ENCODE measurements around the gene CDC42BPG.
A peak's percentile ranks its signal among the peaks of the same experiment; 100 is the strongest.

Gene CDC42BPG

DNA sequence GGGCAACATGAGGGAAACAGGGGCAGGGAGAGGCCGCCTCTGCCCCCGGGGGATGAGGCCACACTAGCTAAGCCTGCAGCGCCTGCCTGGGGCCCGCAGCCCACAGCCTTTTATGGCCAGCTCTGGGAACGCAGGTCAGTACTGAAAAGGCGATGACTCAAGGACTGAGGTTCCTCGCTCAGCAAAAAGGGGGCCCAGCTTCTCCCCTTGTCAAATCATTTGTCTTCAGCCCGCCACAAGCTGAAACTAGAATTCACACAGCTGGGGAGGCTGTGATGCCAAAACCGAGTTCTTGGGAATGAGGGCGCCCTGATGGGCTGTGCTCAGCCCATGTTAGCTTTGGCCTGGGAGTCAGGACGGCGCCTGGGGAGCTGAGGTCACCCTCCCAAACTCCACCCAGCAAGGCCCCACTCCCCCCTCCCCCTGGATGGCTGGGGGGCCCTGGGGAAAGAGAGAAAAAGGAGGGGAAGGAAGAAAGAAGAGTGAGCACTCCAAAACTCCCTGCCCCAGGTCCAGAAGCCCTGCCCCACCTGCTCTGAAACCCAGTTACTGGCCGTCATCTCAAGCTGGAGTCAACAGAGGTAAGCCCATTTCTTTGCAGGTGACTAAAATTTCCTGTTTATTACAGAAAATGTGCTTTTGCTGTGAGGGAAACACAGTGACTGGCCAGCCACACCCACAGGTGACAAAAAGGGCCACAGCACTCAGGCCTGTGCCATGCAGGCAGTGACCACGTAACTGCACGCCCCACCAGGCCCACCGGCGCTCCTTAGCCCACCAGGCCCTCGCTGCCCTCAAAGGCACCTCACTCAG, 20.2 kb upstream of the CDC42BPG start:
- DNase-seq (ENCODE audit: low read depth in 2 of 2): peak; percentile 63 to 72

- DNase-seq (ENCODE audit: low read depth in 2 of 2): no peak
These were observed 19.7 kb upstream of the CDC42BPG start for GRCh38 chr11:64864135-64864472.

DNA sequence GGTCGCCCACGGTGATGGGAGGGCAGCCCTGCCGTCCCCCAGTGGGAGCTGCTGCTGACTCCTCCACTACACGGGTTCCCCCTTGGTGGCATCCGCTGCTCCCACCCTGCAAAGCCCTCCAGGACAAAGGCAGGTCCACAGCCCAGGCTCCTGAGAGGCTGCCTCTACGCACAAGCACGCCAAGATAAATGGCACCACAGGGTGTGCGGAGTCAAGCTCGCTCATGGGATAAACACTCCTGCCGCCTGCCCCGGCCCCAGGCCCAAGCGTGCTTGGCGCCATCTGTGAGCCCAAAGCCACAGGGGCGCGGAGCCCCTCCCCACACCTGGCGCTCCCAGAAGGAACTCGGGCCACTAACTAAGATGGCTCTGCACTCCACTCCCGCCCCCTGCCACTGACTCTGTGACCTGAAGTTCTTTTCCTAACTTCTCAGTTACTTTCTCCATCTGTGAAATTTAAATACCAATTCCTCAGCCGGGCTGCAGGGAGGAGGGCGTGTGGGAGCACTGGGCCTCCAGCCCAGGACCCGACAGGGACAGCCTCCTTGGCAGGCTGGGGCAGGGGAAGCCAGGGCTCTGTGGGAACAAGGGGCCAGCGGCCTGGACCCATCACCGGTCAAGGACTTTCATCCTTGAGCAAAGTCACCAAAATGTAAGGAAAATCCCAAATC, 19.1 kb upstream of the CDC42BPG start:
- no peak for DNase-seq (ENCODE audit: low read depth in 2 of 2)

DNA sequence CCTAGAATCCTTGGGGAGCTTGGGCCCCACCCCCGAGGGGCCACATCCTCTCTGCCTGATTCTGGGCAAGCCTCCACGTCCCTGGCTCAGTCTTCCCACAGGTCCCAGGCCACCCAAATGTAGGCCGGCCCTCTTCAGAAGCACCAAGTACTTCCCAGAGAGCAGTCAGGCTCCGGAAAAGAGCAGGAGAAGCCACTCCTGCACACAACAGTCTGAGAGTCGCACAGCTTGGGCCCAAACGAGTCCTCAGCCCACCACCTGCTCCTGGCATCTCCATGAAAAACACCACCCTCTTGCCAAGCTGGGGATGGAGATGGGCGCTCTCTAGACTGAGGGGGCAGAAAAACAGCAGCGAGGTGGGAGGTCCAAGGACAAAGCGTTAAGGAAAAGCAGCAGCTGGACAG, 18.5 kb upstream of the CDC42BPG start:
- DNase-seq (ENCODE audit: low read depth in 2 of 2): no peak

DNA sequence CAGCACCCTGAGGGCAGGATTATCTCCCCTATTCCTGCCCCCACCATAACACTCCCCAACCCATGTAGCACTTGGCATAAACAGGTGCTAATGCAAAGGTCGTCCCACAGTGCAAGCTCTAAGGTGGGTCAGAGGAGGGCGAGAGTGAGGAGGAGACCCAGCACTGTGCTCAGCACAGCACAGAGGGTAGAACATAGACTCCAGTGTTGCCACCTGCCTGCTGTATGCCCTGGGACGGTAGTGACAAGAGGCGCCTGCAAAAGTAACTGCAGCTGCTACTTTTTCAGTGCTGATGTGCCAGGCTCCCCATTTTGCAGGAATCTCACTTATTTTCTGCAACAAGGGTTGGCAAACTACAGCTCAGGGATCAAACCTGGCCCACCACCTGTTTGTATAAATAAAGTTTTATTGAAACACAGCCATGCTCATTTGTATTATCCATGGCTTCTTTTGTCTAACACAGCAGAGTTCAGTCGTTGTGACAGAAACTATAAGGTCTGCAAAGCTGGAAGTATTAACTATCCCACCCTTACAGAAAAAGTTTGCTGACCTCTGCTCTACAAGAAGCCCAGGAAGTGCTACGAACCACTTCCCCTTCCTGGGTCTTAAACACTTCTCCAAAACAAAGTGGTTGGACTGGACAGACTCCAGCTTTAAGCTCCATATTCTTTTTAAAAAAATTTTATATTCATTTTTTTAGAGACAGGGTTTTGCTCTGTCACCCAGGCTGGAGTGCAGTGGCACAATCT, 16.9 kb upstream of the CDC42BPG start:
- DNase-seq (ENCODE audit: low read depth in 2 of 2): no peak

- DNase-seq (ENCODE audit: low read depth in 2 of 2): peak; percentile 44 to 56
These were observed 15.3 kb upstream of the CDC42BPG start for GRCh38 chr11:64859542-64860414.

DNA sequence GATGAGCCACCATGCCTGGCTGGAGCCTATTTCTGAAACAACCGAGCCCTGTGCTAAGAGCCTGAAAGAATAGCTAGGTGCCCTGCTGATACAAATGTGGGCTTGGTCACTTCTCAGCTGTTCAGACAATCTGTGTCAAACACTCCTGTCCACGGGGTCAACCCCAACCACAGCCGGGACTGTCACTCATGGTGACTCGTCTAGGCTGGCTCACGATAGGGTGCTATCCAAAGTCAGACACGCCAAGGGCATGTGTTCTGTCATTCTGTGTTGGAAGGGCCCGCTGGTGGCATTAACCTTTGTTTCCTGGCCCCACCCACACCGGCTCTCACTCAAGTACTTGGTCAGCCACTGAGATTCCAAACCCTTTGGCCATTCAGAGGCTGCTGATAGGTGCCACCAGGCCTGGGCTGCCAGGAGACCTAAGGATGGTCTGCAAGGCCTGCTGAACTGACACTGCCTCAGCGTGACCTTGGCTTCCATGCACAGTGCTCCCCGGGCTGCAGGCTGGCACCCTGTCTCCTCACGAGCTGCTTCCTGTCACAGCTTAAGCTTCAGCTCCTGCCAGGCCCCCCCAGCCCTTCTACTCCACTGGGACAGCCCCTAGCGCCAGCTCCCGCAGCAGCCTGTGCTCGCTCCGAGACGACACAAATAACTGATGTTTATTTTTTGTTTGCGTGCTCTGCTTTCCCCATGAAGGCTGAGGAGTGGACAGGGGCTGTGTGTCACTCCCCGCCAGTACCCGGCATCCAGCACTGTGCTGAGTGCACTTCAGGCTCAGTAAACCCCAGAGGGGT, 14.2 kb upstream of the CDC42BPG start:
- DNase-seq (ENCODE audit: low read depth in 2 of 2): peak in 1 of 2 donors; percentile 45

DNA sequence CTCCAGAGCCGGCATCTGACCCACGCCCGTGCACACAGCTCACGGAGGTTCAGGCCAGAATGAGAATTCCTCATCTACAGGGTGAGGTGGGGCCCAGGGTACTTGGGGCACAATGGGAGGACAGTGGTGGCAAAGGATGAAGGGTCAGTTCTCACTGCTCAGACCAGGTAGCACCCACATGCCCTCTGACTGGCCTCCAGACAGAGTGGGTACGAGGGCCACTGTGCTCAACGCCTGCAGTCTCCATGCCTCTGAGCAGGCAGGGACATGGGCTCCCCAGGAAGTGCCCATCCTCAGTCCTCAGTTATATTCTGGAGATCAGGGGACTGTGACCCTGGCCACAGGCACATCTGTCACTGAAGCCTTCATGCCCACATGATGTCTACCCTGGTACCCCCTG, 13.0 kb upstream of the CDC42BPG start:
- DNase-seq (ENCODE audit: low read depth in 2 of 2): no peak

- DNase-seq (ENCODE audit: low read depth in 2 of 2): peak; percentile 57 to 73
These were observed 12.2 kb upstream of the CDC42BPG start for GRCh38 chr11:64856382-64857227.

DNA sequence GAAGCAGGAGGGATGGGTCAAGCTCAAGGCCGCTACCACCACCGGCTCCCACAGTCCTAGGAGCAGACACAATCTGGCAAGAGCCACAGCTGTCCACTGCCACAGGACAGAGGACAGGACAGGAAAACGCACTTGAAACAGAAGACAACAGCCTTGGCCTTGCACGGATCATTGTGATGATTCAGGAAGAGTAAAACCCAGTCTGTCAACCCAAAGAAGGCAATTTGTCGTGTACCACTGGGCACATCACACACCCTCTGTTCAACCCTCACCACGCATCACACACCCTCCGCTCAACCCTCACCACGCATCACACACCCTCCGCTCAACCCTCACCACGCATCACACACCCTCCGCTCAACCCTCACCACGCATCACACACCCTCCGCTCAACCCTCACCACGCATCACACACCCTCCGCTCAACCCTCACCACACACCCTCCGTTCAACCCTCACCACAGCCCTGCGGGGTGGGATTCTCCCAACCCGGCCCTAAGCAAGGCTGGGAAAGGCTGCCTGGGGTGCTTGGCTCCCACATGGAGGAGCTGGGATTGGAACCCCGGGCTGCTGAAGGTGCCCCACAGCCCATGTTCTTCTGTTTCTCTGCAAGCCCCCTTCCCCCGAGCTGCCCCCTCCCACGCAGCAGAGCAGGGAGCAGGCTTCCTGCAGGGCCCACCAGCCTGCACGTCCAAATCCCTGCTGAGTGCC, 11.3 kb upstream of the CDC42BPG start:
- no peak for DNase-seq (ENCODE audit: low read depth in 2 of 2)

- no peak for DNase-seq (ENCODE audit: low read depth in 2 of 2)
These were observed 10.4 kb upstream of the CDC42BPG start for GRCh38 chr11:64854534-64855502.

DNA sequence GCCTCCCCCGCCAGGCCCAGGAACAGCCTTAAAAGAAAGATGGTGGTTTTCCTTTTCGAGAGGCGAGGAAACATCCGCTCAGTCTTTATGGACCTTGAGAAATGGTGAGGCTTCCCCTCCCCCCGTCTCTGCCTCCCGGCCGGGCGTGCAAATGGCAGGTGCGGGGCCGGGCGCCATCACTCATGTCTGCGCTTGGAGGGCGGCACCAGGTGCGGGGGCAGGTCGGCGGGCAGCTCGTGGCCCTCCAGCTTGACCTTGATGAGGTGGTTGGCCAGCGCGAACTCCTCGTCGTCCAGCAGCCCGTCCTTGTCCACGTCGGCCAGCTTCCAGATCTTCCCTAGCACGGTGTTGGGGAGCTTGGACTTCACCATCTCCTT, 9.7 kb upstream of the CDC42BPG start:
- DNase-seq (ENCODE audit: low read depth in 2 of 2): no peak

GRCh38 chr11:64853709-64854108, 9.3 kb upstream of the CDC42BPG start:
- no peak for DNase-seq (ENCODE audit: low read depth in 2 of 2)

DNA sequence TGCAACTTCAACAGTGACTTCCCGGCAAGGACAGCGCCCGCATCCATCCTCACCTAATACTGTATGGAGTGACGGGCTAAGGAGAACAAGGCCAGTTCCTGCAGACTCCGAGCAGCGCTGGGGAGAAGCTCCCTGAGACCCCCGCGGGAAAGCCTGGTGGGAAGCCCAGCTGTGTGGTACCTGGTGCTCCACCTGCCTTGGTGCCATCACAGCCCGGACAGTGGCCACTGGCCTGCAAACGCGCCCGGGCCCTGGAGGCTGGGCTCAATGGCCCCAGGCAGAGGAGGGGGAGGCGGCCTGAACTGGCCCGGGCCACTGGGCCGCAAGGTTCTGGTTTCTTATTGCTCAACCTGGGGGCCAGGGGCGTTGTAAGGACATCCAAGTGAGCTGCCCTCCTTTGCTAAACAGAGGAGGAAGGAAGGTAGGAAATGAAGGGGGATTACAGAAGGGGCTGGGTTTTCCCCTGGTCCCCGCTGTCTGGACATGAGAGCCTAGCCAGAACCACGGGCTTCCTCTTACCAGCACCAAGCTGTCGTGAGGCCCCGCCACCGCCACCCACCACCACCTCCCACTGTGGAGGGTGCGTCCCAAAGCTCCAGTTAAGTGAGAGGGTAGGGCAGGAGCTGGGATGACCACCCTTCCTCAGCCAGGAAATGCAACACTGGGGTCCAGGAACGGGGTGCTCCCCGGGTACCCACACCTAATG, 8.5 kb upstream of the CDC42BPG start:
- DNase-seq (ENCODE audit: low read depth in 2 of 2): no peak

DNA sequence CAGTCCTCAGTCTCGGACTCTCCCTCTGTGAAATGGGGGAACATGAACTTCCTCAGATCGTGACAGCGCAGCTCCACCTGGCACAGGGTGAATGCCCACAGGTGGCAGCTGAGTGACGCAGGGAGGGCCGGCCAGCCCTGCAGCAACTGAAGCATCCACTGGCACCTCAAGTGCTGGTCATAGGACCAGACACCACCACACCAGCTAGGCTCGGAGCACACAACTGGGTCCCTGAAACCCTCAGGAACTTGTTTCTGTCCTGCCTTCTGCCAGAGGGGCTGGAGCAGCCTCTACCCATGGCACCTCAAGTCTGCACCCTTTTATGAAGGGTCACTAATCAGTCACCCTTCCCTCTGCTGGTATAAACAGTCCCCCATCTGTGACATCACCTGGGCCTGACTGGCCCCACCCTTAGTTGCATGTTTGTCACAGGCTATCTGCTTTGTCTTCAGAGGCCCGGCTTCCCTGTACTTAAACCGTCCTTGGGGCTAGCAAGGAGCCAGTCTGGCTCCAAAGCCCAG, 7.4 kb upstream of the CDC42BPG start:
- DNase-seq (ENCODE audit: low read depth in 2 of 2): no peak

DNA sequence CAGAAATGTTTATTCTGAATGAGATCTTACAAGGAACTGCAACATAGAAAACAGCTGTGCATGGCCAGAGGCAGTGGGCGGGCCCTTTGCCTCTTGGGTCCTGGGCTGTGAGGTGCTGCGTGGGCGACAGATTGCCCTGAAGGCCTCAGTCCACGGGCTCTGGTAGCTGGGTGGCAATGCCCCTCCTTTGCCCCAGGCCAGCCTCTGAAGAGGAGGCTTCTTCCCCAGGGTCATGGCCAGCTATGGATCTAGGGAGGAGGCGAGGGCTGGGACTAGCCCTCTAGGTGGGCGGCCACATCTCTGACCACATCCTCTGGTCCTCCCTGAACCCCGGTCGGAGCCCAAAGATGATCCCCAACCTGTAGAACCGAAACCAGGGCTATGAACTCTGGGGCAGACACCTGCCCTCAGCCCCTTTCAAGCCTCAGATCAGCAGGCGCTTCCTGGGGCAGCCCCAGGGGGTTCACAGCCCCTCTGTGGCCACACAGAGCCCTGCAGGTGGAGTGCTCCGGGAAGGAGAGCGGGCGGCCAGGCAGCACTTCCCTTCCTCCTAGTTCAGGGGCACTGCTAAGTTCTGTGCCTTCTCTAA, 6.6 kb upstream of the CDC42BPG start:
- peak in 1 of 2 donors; percentile 48 for DNase-seq (ENCODE audit: low read depth in 2 of 2)

Data from stimulated activated CD8-positive, alpha-beta memory T cell treated with anti-CD3 and anti-CD28 coated beads, Interleukin-2, amount 100 ng/mL, for 48 hours (primary cell).